ENCODE measurements around the gene RCC1.
"Not testable (repeated sequence)": the region's sequence is repeated elsewhere in the genome, so short reads cannot be mapped to it uniquely, and the experiment has no call there.

RCC1 gene

DNA sequence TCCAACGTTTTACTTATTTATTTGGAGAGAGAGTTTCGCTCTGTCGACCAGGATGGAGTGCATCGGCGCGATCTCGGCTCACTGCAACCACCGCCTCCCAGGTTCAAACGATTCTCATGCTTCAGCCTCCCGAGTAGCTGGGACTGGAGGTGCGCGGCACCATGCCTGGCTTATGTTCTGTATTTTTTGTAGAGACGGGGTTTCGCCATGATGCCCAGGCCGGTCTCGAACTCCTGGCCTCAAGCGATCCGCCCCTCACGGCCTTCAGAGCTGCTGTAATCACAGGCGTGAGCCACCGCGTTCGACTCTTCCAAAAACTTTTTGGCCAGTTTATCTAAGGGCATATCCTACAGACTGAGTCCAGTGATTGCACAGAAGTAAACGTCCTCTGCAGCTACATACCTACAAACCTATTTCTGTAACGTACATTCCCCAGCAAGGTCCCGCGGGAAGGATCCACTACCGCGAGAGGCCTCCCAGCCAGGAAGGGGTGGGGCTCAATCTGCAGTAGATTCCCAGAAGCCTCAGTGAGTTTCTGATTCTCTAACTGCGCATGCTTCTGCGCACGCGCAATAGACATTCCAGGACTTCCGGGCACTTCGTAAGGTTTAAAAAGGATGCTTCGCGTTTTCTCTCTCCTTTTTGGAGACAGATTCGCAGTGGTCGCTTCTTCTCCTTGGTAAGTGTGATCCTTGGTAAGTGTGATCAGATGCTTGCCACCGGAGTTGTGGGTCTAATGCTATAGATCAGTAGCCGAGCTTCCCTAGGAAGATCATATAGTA is at the start of gene RCC1:
Gene RCC1, plus strand, starts transcription at position 638 of the 782 bp plus-strand sequence. CDS start 23,824 bp downstream, outside the sequence.
- DNase-seq (ENCODE audit: low spot score): peak; percentile 100

DNA sequence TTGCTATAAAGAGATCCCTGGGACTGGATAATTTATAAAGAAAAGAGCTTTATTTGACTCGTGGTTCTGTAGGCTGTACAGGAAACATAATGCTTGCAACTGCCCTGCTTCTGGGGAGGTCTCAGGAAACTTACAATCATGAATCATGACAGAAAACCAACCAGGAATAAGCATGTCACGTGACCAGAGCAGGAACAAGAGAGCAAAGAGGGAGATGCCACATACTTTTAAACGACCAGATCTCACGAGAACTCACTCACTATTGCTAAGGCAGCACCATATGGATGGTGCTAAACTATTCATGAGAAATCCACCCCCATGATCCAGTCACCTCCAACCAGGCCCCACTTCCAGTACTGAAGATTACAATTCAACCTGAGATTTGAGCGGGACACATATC is 49.8 kb upstream of the RCC1 start:
- DNase-seq (ENCODE audit: low spot score): peak; percentile 37

GRCh38 chr1:28457678-28458077 is 48.2 kb upstream of the RCC1 start:
- no peak for DNase-seq (ENCODE audit: low spot score)

DNA sequence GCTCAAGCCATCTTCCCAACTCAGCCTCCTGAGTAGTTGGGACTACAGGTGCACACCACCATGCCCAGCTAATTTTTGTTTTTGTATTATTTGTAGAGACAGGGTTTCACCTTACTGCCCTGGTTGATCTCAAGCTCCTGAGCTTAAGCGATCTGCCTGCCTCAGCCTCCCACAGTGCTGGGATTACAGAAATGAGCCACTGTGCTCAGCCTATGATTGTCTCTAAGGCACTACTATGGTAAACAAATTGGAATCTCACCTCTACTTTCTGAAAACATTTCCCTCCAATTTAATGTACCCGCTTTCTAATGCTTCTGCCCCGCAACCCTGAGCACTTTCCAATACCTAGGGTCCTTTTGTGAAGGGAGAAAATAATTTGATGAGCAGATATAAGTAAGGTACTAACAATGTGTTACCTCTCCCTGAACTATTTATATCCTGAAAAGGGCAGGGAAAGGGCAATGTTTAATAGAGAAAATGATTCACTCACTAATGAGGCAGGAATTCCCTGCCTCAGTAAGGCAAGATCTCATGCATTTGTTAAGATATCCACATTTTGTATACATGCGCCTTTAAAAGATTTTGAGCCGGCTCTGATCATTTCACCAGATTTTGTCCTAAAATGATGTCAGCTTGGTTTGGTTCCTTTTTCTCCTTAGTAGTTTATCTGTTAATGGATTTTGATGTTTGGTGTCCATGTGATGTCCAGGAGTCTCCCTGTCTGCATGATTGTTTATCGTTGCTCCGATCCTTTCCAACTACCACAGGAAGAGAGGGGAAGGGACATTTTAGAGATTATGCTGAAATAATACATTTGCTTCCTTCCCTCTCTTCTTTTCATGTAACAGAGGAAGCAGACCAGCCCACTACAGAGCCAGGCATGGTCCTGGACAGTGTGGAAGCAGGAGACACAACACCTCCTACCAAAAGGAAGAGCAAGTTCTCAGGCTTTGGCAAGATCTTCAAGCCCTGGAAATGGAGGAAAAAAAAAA is 47.3 kb upstream of the RCC1 start:
- DNase-seq (ENCODE audit: low spot score): no peak

- no peak for DNase-seq (ENCODE audit: low spot score)
These were observed 39.5 kb upstream of the RCC1 start for GRCh38 chr1:28466226-28466778.

- no peak for DNase-seq (ENCODE audit: low spot score)
These were observed 35.7 kb upstream of the RCC1 start for GRCh38 chr1:28470146-28470545.

- DNase-seq (ENCODE audit: low spot score): not testable (repeated sequence)
These were observed 26.3 kb upstream of the RCC1 start for GRCh38 chr1:28479497-28479896.

DNA sequence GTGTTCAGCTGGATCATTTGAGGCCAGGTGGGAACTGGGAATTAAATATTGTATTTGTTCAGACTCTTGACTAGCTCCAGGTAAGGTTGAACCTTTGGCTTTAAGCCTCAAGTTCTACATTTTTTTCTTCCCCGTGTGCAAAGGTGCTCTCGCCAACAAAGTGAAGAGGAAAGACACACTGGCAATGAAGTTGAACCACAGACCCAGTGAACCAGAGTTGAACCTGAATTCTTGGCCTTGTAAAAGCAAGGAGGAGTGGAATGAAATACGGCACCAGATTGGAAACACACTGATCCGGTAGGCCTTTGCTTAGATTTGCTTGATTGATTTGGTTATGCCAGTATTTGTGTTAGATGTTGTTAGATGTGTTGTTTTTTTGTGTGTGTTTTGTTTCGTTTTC is 25.5 kb upstream of the RCC1 start:
- no peak for DNase-seq (ENCODE audit: low spot score)

GRCh38 chr1:28482138-28482537 is 23.7 kb upstream of the RCC1 start:
- no peak for DNase-seq (ENCODE audit: low spot score)

DNA sequence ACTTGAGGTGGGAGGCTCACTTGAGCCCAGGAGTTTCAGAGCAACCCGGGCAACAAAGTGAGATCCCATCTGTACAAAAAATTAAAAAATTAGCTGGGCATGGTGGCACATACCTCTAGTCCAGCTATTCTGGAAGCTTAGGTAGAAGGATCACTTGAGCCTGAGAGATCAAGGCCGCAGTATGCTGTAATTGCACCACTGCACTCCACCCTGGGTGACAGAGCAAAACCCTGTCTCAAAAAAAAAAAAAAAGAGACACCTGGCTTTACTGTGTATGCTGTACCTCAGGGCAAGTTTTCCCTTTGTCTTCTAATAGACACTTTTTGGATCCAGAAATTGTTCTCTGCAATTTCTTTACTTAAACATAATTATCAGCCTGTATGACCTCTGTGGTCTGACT is 23.1 kb upstream of the RCC1 start:
- no peak for DNase-seq (ENCODE audit: low spot score)

DNA sequence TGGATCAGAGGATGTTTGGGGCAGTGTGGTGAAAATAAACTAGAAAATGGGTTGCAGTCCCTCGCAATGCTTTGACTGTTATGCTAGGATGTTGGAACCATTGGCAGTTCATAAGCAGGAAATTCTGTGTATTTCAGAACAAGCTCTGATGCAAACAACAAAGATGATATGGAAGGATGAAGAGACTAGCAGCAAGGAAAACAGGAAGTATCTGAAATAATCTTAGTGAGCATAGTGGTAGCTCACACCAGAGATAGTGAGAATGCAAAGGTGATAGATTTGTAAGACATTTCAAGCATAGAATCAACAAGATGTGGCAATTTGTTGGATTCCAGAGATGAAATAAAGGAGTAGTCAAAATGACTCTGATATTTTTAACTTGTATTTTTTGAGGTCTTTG is 11.1 kb upstream of the RCC1 start:
- DNase-seq (ENCODE audit: low spot score): no peak

GRCh38 chr1:28499553-28499952 is 6.3 kb upstream of the RCC1 start:
- no peak for DNase-seq (ENCODE audit: low spot score)

DNA sequence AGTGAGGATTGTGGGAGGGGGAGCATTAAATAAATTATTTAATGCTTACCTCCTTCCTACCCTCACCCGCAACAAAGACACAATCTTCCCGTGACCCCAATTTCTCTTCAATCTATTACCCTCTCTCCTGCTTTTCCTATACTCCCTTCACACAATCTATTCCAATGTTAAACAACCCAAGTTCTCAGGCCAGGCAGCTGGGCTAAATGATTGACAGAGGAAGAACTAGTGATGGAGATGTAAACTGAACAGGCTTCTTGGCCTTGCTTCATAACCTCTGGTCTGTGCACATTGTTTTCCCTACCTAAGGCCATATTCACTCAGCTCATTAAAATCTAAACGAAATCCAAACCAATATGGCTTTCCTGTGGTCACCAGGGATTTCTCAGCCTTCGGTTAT is 3.9 kb upstream of the RCC1 start:
- no peak for DNase-seq (ENCODE audit: low spot score)

DNA sequence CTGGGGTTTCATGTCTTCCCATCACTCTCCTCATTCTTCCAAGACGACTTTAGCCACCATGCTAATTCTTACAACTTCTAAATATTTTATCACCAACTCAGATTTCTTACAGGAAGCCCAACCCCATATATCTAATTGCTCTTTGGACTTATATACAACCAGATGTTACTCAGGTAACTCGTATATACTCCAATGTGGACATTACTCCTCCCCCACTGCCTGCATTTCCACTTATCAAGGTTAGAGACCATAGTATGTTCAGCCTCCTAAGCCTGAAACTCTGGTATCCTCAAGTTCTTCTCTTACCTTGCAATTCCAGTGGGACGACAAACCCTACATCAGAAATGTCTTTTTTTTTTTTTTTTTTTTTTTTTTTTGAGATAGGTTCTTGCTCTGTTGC is 2.7 kb upstream of the RCC1 start:
- no peak for DNase-seq (ENCODE audit: low spot score)

DNA sequence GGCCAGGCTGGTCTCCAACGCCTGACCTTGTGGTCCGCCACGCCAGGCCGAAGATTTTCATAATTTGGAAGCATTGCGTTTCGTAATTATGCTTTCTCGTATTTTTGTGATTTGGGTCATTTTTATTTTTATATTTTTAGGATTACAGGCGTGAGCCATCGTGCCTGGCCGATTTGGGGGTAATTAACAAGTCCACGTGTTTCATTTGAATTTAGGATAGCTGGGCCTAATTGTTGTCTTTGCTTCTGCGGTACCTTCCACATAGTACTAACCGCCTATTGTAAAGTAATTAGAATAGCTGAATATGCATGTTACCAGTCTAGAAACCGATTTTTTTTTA is 1.0 kb downstream of the RCC1 start:
- DNase-seq (ENCODE audit: low spot score): no peak

- no peak for DNase-seq (ENCODE audit: low spot score)
These were observed 1.4 kb downstream of the RCC1 start for GRCh38 chr1:28507247-28507645.

- DNase-seq (ENCODE audit: low spot score): no peak
These were observed 2.0 kb downstream of the RCC1 start for GRCh38 chr1:28507646-28508434.

DNA sequence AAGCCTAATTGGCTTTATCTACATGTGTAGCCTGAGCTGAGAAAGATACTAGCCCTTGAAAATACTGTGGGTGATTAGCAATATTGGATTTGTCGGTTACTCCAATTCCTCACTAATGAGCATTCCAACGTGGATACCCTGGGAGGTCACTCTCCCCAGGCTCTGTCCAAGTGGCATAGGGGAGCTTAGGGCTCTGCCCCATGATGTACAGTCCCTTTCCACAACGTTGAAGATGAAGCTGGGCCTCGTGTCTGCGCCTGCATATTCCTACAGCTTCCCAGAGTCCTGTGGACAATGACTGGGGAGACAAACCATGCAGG is 2.6 kb downstream of the RCC1 start:
- DNase-seq (ENCODE audit: low spot score): no peak

DNA sequence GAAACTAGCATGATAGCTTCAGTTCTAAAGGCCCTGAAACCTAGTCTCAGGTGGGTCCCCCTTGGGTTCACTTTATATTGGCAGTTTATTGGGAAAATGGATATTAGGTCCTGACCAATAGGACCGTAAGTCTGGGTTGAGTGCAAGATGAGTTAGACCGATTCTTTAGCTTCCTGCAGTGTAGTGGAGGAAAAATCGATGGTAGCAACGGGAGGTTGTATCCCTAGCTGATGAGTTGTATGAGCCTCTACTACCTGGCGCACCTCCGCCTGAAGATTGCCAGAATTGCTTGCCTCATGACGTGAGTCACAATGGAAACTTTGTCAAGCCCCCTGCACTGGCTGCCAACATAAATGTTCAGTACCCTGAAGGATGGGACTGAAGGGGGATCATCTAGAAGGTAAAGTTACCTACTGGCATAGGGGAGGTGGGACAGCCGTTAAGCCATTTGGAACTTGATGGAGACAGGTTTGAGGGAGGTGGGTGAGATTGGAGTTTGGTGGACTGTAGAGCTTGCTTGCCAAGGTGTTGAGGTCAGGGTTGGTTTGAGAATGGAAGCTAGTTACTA is 3.9 kb downstream of the RCC1 start:
- no peak for DNase-seq (ENCODE audit: low spot score)

DNA sequence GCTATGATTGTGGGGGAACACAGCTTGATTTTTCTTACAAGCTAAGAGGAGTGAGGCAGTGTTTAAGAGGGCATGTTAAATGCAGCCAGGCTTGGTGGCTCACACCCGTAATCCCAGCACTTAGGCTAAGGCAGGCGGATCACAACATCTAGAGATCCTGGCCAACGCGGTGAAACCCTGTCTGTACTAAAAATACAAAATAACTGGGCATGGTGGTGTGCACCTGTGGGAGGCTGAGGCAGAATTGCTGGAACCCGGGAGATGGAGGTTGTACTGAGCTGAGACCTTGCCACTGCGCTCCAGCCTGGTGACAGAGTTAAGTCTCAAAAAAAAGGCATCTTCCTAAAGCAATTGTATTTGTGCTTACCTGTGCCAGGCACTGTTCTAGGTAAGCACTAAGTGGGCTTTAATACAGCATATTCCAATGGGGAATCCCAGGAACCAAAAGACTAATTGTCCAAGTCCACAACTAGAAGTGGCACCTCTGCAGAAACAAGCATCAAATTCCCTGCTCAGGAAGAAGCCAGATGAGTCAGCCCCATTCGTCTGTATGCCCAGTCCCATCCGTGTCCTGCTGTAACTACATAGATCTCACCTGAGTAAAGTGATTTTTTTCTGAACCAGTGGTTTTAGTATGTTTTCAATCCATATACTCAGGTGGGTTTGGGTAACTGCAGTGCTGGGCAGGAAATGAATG is 4.6 kb downstream of the RCC1 start:
- DNase-seq (ENCODE audit: low spot score): no peak

DNA sequence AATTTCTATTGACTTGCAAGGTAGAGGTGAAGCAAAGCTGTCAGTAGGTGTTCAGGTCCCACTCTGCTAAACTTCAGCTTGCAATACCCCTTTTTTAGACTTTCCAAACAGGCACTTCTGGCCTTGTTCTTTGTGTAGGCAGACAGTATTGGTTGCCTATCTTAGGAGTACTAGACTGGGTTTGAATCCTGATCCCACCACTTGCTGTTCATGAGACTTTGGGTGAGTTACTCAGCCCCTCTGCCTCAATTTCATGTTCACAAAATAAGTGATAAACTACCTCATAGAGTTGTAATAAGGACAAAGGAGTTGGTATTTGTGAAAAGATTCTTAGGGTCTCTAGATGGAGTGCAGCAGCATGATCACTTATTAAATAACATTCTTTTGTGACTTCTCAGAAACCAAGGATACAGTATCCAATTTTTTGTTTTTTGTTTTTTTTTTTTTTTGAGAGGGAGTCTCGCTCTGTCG is 5.2 kb downstream of the RCC1 start:
- no peak for DNase-seq (ENCODE audit: low spot score)
